Suppressor macrophage treated with lipopolysaccharide for 1 hour (primary cell): ENCODE data around the gene ACVR2A.

Experiments used
- DNase-seq, 3 donors: peaks; one replicate each; pipeline ENCODE4 v3.0.0-alpha.2; 2020 to 2022

ACVR2A gene

GRCh38 chr2:147927053-147927588 is 82.3 kb downstream of the ACVR2A start:
- DNase-seq = no peak

GRCh38 chr2:147933931-147934330 is 89.1 kb downstream of the ACVR2A start:
- DNase-seq = no peak

- DNase-seq = no peak
Observed at GRCh38 chr2:147934881-147935620, 90.2 kb downstream of the ACVR2A start.

GRCh38 chr2:147937744-147938349 is 93.0 kb downstream of the ACVR2A start:
- peak; percentile 36 to 67 (median 48) for DNase-seq

- DNase-seq = no peak
Observed at GRCh38 chr2:147939313-147939712, 94.5 kb downstream of the ACVR2A start.

GRCh38 chr2:147945660-147946059 is 100.8 kb downstream of the ACVR2A start:
- DNase-seq = no peak

GRCh38 chr2:147952118-147952517 is 107.3 kb downstream of the ACVR2A start:
- DNase-seq = no peak

- DNase-seq = no peak
Observed at GRCh38 chr2:147968571-147968970, 123.7 kb downstream of the ACVR2A start.

GRCh38 chr2:147976102-147976501 is 131.3 kb downstream of the ACVR2A start:
- DNase-seq = no peak

- no peak for DNase-seq
Observed at GRCh38 chr2:147977679-147978078, 132.8 kb downstream of the ACVR2A start.
